ENCODE data around the gene ANK3.

The ANK3 gene

GRCh38 chr10:60280475-60280874 lies 109.2 kb downstream of the ANK3 start:
- DNase-seq (ENCODE audit: low spot score), result no peak

DNA sequence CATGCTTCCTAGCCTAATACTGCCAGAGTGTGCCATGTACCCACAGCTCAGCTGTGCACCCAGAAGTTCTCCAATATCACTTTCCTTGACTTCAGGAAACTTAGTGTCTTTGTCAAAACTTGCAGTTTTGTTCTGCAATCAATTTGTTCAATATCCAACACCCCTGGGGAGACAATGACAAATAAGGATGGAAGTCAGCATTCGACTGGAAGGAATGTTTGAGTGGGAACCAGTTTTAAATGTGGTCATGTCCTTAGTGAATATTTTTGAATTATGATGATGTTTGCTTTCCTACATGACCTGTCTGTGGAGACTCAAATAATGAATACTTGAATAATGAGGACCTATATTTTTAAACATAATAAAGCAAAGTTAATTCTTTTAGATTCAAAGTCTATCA lies 112.0 kb downstream of the ANK3 start:
- no peak for DNase-seq (ENCODE audit: low spot score)

DNA sequence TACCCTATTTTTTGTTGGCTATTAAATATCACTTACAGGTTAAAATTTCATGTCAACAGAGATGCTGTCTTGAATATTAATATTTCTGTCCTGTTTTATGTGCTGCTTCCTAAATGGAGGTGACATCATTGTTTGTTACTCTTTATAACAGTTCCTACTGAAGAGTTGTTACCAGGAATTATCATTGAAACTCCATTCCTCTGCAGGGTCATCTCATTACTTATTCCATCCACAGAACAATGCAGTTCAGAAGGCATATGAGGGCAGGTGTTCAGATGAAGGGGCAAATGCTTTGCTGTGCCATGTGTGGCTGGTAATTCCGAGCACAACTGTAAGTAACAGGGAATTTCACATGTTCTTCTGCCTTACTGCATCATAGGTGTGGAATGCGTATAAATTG lies 113.4 kb downstream of the ANK3 start:
- DNase-seq (ENCODE audit: low spot score), result no peak

DNA sequence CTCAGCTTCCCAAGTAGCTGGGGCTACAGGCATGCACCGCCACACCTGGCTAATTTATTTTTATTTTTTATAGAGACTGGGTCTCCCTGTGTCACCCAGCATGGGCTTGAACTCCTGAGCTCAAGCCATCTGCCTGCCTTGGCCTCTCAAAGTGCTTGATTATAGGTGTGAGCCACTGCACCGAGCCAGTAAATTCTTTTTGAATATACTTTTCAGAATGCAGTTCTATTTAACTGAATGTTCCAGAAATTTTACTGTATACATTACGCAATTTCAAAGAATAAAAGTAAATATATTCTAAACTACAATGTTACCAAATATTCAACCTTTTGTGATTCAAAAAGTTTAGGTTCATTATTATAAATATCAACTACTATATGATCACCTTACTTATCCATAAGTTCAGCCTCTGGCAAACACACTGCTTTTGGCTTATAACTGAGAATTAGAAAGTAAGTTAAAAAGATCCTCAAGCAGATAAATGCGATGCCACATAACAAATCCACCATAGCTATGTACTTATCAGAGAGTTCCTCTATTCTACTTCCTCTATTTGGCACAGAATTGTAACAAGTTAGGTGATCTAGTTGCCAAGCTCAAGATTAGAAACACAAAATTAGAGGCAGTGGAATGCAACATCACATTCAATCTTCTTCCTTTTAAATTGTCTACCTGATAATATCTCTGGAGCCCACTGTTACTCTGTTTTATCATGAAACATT lies 118.2 kb downstream of the ANK3 start:
- DNase-seq (ENCODE audit: low spot score), result no peak

- no peak for DNase-seq (ENCODE audit: low spot score)
Observed at GRCh38 chr10:60270426-60270825, 119.2 kb downstream of the ANK3 start.

DNA sequence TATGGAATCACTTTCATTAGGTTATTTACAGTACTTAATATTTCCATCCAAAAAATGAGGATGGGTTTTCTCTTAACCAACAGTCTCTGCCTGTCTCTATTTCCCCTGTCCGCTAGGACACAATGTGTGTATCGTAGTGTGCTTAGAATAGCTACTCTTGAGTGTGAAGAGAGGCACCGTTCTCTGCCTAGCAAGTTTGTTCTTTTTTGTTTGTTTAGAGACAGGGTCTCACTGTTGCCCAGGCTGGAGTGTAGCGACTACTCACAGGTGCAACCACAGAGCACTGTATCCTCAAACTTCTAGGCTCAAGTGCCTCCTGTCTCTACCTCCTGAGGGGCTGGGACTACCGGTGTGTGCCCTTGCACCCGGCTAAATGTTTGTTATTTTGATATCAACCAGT lies 121.9 kb downstream of the ANK3 start:
- DNase-seq (ENCODE audit: low spot score), result no peak

DNA sequence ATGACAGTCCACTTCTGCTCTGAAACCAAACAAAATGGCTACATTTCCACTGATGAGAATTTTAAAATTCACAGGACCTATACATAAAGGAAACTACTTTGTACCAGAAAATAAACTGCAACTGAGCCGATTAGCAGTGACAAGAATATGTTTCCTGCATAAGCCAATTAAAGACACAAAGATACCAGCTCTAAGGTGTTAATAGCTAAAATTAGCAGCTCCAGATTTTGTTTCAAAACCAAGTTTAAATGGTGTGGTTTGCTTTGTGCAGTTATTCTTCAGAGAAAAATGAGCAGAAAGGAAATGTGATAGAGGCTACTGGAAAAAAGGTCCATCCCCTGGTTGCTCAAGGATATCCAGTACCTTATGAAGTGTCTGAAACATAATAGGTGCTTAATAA lies 123.2 kb downstream of the ANK3 start:
- no peak for DNase-seq (ENCODE audit: low spot score)

- DNase-seq (ENCODE audit: low spot score), result no peak
Observed at GRCh38 chr10:60262647-60263126, 127.0 kb downstream of the ANK3 start.

DNA sequence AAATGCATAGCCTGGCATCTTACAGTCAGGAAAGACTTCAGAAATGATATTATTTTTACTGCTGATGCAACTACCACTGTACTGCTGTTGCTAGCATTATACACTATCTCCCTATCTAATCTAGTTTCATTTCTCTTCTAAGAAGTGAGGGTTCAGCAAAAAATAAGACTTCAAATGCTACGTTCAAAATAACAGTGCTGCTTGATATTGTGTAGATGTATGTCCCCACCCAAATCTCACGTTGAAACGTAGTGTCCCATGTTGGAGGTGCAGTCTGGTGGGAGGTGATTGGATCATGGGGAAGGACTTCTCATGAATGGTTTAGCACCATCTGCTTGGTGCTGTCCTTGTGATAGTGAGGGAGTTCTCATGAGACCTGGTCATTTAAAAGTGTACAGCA lies 129.4 kb downstream of the ANK3 start:
- DNase-seq (ENCODE audit: low spot score), result no peak

- no peak for DNase-seq (ENCODE audit: low spot score)
Observed at GRCh38 chr10:60258429-60258797, 131.3 kb downstream of the ANK3 start.

DNA sequence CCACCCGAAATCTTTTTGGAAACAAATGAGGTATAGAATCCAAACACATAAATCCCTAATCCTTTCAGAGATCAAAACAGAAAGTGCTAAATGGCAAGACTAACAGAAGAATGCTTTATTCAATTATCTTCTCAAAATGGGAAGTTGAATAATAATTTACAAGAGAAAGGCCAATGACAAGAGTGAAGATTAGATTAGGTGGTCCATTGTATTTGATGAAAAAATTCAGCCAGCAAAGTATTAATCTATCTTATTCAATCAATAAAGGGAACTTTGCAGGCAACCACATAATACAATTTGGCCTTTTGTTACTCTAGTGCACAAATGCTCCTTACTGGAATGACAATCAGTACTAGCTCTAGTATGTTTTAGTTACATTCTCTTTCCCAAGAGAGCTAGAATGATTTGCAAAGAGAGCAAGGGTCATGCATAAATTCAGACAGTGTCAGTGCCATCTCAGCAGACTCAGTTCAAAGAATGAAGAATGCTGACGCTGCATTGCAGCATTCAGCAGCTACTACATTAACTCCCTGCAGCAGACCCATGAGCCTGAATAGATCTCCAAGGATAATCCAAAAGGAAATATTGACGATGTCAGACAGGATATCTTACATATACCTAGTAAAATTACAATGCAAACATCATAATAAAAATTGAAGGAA lies 131.8 kb downstream of the ANK3 start:
- DNase-seq (ENCODE audit: low spot score), result no peak

- no peak for DNase-seq (ENCODE audit: low spot score)
Observed at GRCh38 chr10:60254776-60255175, 134.9 kb downstream of the ANK3 start.

DNA sequence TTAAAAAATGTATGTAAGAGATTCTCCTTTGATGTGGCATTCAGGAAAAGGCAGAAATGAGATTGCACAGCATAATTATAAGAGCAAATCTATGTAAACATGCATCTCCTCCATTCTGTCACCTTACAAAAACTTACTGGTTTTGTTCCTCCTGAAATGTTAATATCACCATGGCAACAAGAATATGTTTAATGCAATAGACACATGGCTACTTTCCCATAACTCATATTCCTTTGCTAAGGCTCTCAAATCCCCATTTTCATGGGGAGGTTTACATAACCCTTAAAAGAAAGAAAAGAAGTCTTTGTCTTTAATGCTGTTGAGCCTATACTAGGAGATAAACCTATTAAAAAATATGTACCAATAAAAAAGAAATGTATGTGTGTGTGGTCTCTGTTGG lies 136.2 kb downstream of the ANK3 start:
- DNase-seq (ENCODE audit: low spot score), result no peak

DNA sequence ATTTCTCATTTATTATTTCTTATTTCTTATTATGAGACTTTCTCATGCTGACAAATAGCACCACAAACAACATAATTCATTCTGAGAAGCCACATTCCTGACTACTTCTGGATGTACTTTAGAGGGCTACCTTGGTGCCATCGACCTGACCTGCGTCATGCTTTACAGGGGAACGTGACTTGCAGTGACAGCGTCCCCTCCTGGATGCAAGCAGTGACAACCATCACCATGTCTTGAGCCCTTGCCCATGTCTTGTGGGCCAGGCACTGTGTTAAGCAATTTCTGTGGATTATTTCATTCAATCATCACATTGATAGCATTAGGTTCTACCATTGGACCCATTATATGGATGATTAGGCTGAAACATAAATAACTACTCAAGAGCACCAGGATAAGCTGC lies 137.0 kb downstream of the ANK3 start:
- no peak for DNase-seq (ENCODE audit: low spot score)

DNA sequence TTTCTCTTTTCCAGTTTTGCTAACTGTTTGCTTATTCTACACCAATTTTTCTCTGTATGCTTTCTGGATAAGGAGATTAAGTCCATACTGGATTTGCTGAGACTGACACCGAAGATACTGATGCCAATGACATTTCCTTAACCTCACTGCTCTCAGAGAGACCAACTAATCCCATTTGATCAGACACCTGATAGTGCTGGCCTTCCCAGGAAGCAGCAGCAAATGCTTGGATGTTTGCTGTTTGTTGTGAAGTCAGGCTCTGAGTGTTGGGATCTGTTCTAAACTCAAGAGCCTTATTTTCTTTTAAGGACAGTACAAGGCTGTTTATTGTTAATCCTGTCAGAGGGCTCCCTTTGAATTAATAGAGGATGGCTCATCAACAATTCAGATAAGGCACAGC lies 143.3 kb downstream of the ANK3 start:
- no peak for DNase-seq (ENCODE audit: low spot score)

GRCh38 chr10:60239228-60239627 lies 150.4 kb downstream of the ANK3 start:
- no peak for DNase-seq (ENCODE audit: low spot score)

DNA sequence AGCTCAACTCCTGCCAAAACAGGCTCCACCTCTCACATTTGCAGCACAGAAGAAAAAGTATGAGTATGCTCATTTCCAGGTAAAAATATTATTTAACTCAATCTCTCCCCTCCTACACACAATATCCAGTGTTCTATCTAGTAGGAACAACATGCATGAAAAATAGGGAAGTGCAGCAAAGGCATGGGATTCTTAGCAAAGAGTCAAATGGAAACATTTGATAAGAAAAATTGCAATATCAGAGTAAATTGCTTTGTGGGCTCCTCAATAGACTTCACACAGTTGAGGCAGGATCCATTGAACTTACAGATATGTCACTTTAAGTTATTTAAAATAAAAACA lies 150.9 kb downstream of the ANK3 start:
- DNase-seq (ENCODE audit: low spot score), result no peak

- DNase-seq (ENCODE audit: low spot score), result no peak
Observed at GRCh38 chr10:60237977-60238758, 151.5 kb downstream of the ANK3 start.

DNA sequence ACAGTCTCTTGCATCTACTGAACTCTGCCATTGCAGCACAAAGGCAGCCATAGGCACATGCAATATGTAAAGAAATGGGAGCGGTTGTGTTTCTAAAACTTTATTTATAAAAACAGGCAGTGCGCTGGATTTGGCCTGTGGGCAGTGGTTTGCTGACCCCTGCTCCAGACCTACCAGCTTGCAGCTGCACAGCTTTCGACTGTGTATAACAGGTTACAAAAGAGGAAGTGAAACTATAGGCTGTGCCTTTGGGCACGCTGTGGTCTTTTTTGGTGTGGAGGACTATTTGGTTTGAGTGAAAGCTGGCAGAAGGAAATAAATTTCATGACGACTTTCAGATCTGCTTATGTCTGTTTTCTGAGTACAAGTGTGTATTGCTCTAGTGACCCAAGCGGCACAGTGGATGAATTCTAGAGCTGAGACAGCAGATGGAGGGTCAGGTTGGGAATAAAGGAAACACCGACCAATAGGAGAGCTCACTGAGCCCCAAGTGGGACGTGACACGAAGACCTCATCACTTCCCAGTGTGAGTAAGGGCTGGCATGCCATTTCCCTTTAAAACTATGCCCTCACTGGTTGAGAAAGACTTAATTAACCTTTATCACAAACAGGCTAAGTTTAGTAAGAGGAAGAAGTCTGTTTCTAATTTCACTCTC lies 152.7 kb downstream of the ANK3 start:
- no peak for DNase-seq (ENCODE audit: low spot score)

GRCh38 chr10:60235001-60235400 lies 154.7 kb downstream of the ANK3 start:
- no peak for DNase-seq (ENCODE audit: low spot score)

DNA sequence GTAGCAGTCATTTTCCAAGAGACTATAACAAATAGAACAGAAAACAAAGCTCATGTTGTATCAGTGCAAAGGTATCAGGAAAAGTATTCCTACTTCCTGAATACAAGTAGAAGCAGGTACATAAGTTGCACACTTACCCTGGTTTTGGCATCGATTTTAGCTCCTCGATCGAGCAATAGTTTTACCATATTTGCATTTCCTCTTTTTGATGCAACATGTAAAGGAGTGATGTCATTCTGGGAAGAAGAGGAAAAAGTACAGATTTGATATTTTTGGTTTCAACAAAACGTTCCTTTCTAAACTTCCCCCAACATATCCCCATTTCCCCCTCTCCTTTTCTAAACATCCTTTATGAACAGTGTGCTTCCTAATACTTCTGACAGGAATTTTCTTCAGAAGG lies 155.1 kb downstream of the ANK3 start:
- no peak for DNase-seq (ENCODE audit: low spot score)

DNA sequence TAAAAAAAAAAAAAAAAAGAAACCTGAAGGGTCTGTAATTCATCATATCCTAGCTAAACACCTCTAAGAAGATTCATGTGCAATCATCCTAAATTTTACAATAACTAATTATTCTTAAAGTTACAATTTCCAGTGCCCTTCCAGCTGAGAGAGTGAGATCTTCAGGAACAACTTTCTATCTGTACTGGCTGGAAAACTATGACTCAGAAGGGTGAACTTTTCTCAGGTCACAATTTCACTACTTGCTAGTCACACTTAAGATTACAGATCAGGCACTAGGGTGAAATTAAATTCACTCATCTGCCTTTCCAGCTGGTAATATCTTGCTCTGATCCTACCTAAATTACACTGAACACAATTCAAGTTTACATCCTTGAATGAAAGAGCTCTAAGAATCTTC lies 158.8 kb downstream of the ANK3 start:
- DNase-seq (ENCODE audit: low spot score), result no peak

Data from left forelimb (tissue), 1 donor.